Measurements from ENCODE around the gene POLR1H.

DNA sequence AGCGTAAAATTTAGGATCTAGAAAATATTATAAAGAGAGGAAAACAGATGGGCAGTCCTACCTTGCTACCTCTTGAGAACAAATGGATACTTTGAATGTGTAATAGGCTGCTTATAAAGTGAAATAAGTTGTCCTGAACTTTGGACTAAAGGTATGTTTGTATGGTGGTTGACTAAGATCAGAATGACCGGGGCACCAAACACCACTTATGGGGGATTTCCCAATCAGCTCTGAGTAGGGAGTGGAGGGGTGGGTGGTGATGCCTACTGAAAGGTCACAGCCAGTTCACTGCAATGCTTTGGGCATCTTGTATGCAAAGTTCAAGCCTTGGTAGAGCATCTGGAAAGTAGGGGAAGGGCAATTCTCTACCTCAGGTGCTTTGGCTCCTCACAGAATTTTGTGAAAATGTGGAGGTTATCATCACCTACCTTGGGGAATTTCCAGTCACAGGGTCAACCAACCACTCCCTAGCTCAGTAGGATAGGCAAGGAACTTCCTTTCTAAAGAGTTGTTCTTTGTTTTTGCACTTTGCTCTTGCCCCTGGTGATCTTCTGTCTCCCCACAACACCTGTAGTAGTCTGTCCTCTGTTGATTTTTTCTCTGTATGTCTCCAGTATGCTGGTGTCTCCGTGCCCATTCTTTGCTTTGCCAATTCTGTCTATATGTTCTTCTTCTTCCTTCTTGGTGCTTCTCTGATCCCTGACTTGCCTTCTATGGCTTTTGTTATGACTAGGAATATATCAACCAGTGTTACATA lies 52.1 kb downstream of the POLR1H start, which contains the start of gene TRIM31:
- TF ChIP-seq, protein P1, sequence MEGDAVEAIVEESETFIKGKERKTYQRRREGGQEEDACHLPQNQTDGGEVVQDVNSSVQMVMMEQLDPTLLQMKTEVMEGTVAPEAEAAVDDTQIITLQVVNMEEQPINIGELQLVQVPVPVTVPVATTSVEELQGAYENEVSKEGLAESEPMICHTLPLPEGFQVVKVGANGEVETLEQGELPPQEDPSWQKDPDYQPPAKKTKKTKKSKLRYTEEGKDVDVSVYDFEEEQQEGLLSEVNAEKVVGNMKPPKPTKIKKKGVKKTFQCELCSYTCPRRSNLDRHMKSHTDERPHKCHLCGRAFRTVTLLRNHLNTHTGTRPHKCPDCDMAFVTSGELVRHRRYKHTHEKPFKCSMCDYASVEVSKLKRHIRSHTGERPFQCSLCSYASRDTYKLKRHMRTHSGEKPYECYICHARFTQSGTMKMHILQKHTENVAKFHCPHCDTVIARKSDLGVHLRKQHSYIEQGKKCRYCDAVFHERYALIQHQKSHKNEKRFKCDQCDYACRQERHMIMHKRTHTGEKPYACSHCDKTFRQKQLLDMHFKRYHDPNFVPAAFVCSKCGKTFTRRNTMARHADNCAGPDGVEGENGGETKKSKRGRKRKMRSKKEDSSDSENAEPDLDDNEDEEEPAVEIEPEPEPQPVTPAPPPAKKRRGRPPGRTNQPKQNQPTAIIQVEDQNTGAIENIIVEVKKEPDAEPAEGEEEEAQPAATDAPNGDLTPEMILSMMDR (IDR thresholded peaks at IDR 0.05), result no peak
- TF ChIP-seq POLR2A (IDR thresholded peaks at IDR 0.05), result no peak
- no peak for TF ChIP-seq POLR2AphosphoS5 (IDR thresholded peaks at IDR 0.05)
